Kidney epithelial cell (primary cell): ENCODE measurements around the gene GPR108. TPM values are rescaled to one million over a fixed set of nuclear protein-coding genes. Genes with fewer than 3 reads are reported as not detected.
"Not testable (repeated sequence)": the region's sequence is repeated elsewhere in the genome, so short reads cannot be mapped to it uniquely, and the experiment has no call there.

Source experiments
- DNase-seq: peaks from one replicate; pipeline ENCODE4 v3.0.0-alpha.2; 2010; ENCODE audit warnings: low read depth
- H3K27me3 ChIP-seq: 2 replicates; pipeline ENCODE4 v1.6.0; 2011; ENCODE audit warnings: low read length; ENCODE audit not compliant: control insufficient read depth, insufficient read depth
- H3K36me3 ChIP-seq: 2 replicates; pipeline ENCODE4 v1.5.1; 2011; ENCODE audit warnings: low read length; ENCODE audit not compliant: control insufficient read depth, insufficient read depth
- H3K4me3 ChIP-seq: 2 replicates; pipeline ENCODE4 v1.5.1; 2011; ENCODE audit warnings: low read depth, mild to moderate bottlenecking, control low read depth, low read length
- CTCF ChIP-seq: IDR thresholded peaks from 2 replicates; pipeline ENCODE4 v1.5.1; 2011; ENCODE audit warnings: mild to moderate bottlenecking, moderate library complexity, low read length, control low read depth, inconsistent platforms; ENCODE audit not compliant: insufficient read depth, poor library complexity, severe bottlenecking
- total RNA-seq: library from RNA; depleted of rRNA; stranded (reverse); fragments of >200 nt; gene quantifications from 2 replicates; pipeline ENCODE4 v1.2.3, GENCODE V29; 2015

The GPR108 gene
- total RNA-seq, 1 donor from 2014 or later: 66.6 TPM

GRCh38 chr19:6753178-6754031, 16.0 kb upstream of the GPR108 start:
- H3K36me3 ChIP-seq: no peaks in the 10 kb centered on the region
- TF ChIP-seq CTCF: peak; percentile 40
- DNase-seq: no peak
- peak overlapping the region; percentile 2 for H3K4me3 ChIP-seq
- H3K27me3 ChIP-seq: no peaks in the 10 kb centered on the region

GRCh38 chr19:6752256-6753177, 15.1 kb upstream of the GPR108 start:
- H3K4me3 ChIP-seq: no peak overlapping the region
- no peak for DNase-seq
- no peaks in the 10 kb centered on the region for H3K27me3 ChIP-seq

GRCh38 chr19:6751189-6751588, 13.8 kb upstream of the GPR108 start:
- no peaks in the 10 kb centered on the region for H3K27me3 ChIP-seq
- no peak for TF ChIP-seq CTCF
- no peaks in the 10 kb centered on the region for H3K36me3 ChIP-seq
- DNase-seq: no peak
- no peak overlapping the region for H3K4me3 ChIP-seq

More at GRCh38 chr19:6752256-6753177, 15.1 kb upstream of the GPR108 start:
- TF ChIP-seq CTCF: no peak
- no peaks in the 10 kb centered on the region for H3K36me3 ChIP-seq

- H3K4me3 ChIP-seq: no peak overlapping the region
- no peak for TF ChIP-seq CTCF
- DNase-seq: no peak
These were observed 12.7 kb upstream of the GPR108 start for GRCh38 chr19:6750062-6750461.

GRCh38 chr19:6748543-6748942, 11.2 kb upstream of the GPR108 start:
- not testable (repeated sequence) for H3K36me3 ChIP-seq, H3K4me3 ChIP-seq, DNase-seq, H3K27me3 ChIP-seq

More at GRCh38 chr19:6750062-6750461, 12.7 kb upstream of the GPR108 start:
- no peaks in the 10 kb centered on the region for H3K36me3 ChIP-seq
- no peaks in the 10 kb centered on the region for H3K27me3 ChIP-seq

DNA sequence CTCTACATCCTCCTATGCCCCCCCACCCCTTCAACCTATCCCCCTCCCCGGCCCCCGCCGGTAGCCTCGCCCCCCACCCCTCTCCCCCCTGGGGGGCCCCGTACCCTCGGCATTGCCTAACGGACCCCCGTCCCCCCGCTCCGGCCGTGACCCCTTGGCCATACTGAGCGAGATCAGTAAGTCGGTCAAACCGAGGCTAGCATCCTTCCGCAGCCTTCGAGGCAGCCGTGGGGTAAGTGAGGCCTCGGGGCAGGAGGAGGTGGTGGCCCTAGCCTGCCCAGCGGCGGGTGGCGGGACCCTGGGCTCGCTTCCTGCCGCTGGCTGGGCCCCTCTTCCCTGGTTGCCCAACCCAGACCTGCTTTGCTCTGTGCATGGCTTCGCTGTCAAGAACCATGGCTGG, 8.6 kb upstream of the GPR108 start:
- no peak for DNase-seq
- H3K36me3 ChIP-seq: peaks cover 4% of the 10 kb centered on the region
- no peak for TF ChIP-seq CTCF

More for the DNA sequence above, 8.6 kb upstream of the GPR108 start:
- no peaks in the 10 kb centered on the region for H3K27me3 ChIP-seq
- no peak overlapping the region for H3K4me3 ChIP-seq
